BJ (cell line): ENCODE data around the gene SLC6A12. TPM values are rescaled to one million over a fixed set of nuclear protein-coding genes. Genes with fewer than 3 reads are reported as not detected.

Experiments used
- CTCF ChIA-PET: fragments of 350-600 bp; formaldehyde crosslinking; extraction: SDS; loops from one replicate; lab custom pipeline; 2021; ENCODE audit warnings: antibody characterized with exemption, inconsistent platforms; lab: Yijun Ruan, JAX
- POLR2A ChIA-PET: fragments of 300-600 bp; sonication (Branson Sonifier 250); formaldehyde crosslinking; extraction: SDS; loops from one replicate; lab custom pipeline; 2021; ENCODE audit warnings: antibody characterized with exemption; lab: Charles Lee
- DNase-seq: peaks from one replicate; pipeline ENCODE4 v3.0.0-alpha.2; 2011; ENCODE audit warnings: low read depth
- H3K27me3 ChIP-seq: 2 replicates; pipeline ENCODE4 v1.6.0; 2011; ENCODE audit warnings: low read length; ENCODE audit not compliant: control insufficient read depth, insufficient read depth
- H3K36me3 ChIP-seq: 2 replicates; pipeline ENCODE4 v1.5.1; 2011; ENCODE audit warnings: low read length; ENCODE audit not compliant: control insufficient read depth, insufficient read depth
- H3K4me3 ChIP-seq: 2 replicates; pipeline ENCODE4 v1.5.1; 2011; ENCODE audit warnings: low read depth, mild to moderate bottlenecking, control low read depth, low read length
- polyA plus RNA-seq: library from polyadenylated mRNA; depleted of rRNA; stranded (reverse); fragments of >200 nt; gene quantifications from 2 replicates; pipeline ENCODE4 v1.2.3, GENCODE V29; 2011
- TF ChIP-seq, protein P1 (sequence below): IDR thresholded peaks from 2 replicates; pipeline ENCODE4 v1.5.1; 2011; ENCODE audit warnings: low read depth, mild to moderate bottlenecking, control low read depth, inconsistent platforms, low read length, moderate library complexity; ENCODE audit not compliant: insufficient read depth

Gene SLC6A12
- polyA plus RNA-seq, 1 experiment, result not detected

DNA sequence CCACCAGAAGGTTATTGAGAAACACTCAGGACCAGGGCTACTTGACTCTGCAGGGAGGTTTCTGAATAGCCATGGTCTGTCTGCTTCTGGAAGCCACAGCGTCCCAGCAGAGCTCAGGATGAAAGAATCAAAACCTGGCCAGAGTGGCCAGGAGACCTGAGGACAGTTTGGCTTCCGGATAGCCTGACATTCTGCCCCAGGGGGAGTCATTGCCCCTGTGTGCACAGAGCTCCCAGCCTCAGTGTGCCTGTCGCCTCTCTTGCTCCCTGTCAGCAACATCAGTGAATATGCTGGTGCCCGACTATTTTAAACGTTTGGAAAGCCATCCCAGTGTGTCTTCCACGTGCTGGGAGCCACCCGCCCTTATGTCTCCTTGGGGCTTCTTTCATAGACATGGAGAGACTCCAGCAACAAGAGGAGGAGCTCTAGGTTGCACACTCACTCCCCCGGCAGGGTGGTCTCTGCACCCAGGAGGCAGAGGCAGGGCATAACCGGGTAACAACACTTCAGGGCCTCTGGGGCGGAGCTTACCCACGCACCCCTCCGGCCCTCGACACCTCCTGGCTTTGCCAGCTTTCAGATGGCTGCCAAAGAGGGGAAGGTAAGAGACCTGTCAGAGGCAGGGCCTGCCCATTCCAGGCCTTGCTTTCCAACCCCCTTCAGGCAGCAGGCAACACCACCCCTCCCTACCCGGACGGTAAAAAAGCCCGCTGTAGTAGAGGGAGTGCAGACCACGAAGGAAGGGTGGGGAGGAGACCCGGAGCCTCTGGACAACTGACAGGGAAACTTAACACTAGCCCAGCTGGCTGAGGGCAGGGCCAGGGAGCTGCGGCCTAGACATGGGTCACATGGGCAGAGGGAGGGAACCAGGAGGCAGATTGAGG is 19.0 kb upstream of the SLC6A12 start:
- ChIA-PET POLR2A (no interaction called here), CTCF (interaction anchor here (2.0 kb wide), 1 partner anchor 10 kb away, joined by 6 read pairs; no protein-coding TSS in a partner anchor)
- Histone ChIP-seq H3K4me3 (no peak overlapping the region), H3K27me3 (peaks cover 16% of the 10 kb centered on the region), H3K36me3 (no peaks in the 10 kb centered on the region)
- TF ChIP-seq, protein P1, sequence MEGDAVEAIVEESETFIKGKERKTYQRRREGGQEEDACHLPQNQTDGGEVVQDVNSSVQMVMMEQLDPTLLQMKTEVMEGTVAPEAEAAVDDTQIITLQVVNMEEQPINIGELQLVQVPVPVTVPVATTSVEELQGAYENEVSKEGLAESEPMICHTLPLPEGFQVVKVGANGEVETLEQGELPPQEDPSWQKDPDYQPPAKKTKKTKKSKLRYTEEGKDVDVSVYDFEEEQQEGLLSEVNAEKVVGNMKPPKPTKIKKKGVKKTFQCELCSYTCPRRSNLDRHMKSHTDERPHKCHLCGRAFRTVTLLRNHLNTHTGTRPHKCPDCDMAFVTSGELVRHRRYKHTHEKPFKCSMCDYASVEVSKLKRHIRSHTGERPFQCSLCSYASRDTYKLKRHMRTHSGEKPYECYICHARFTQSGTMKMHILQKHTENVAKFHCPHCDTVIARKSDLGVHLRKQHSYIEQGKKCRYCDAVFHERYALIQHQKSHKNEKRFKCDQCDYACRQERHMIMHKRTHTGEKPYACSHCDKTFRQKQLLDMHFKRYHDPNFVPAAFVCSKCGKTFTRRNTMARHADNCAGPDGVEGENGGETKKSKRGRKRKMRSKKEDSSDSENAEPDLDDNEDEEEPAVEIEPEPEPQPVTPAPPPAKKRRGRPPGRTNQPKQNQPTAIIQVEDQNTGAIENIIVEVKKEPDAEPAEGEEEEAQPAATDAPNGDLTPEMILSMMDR, result no peak
- DNase-seq, result no peak

DNA sequence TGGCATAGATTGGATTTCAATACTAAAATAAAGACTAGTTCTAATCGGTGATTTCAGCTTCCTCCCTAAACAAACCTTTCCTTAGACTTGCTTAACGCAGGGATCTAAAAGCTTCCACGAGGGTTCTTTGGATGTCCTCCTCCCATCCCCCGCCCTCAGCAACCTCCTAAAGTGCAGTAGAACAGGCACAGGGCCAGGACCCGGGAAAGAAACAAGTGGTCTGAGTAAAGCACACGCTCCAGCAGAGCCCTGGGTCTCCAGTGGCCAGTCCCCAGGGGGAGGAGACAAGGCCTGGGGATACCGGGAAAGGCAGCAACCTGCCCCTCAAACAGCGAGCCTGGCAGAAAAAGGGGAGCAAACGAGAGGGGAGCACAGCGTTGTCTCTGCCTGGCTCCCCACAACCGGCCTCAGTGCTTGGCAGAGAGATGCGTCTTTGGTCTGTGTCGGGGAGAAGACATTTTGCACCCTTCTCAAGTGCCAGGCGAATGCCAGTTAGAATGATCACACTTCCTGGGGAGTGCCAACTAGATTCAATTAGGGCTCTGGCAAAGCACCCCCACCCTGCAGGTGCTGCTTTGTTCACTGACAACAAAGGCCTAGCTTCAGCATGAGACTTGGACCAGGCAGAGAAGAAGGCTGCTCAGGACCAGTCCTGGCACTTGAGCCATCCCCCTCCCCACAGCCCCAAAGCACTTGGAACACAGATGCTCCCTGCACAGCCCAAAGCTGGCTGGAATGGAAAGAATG is 17.1 kb upstream of the SLC6A12 start:
- ChIA-PET CTCF (interaction anchor here (0.9 to 2.0 kb wide), 2 partner anchors 11 to 43 kb away, joined by 3 to 9 read pairs; no protein-coding TSS in a partner anchor), POLR2A (no interaction called here)
- H3K36me3 ChIP-seq, result no peaks in the 10 kb centered on the region
- TF ChIP-seq, protein P1, result no peak
- peaks cover 22% of the 10 kb centered on the region for H3K27me3 ChIP-seq
- no peak for DNase-seq
- no peak overlapping the region for H3K4me3 ChIP-seq

DNA sequence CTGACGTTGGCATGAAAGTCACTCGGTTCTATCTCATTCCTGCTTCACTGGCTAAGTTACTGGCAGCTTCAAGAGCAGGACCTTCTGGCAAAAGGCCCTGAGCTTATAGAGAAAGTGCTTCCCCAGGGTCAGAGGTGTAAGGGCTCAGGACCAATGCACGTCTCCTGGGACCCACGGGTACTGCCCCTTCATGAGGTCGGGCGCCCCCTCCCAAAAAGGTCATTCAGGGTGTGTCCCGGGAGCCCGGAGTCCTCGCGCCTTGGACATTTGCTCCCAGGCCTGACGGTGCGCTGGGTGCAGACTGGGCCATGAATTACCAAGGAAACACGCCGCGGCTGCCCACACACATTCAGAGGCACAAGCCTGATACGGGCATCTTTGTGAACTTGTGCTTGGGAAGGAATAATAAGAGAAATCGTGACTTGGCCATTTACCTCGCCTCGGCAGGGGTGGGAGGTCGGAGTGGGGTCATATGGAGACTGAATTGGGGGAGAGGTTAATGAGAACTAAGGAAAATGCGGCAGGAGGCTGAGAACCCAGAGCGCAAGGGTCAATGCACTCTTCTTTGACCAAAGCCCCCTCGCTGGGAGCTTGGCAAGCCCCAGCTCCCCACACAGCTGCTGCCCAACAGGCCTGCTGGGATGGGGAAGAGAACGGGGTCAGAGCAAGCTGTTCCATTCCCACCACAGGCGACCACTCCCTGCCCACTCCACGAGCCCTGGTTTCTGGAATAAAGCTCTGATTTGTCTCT is 15.7 kb upstream of the SLC6A12 start:
- Histone ChIP-seq H3K36me3 (no peaks in the 10 kb centered on the region), H3K4me3 (no peak overlapping the region), H3K27me3 (peaks cover 22% of the 10 kb centered on the region)
- ChIA-PET CTCF (interaction anchor here (0.6 to 2.0 kb wide), 5 partner anchors 9 to 121 kb away, joined by 3 to 9 read pairs (median 3); partner anchors contain the start of gene SLC6A12), POLR2A (no interaction called here)
- TF ChIP-seq, protein P1, result no peak
- no peak for DNase-seq

DNA sequence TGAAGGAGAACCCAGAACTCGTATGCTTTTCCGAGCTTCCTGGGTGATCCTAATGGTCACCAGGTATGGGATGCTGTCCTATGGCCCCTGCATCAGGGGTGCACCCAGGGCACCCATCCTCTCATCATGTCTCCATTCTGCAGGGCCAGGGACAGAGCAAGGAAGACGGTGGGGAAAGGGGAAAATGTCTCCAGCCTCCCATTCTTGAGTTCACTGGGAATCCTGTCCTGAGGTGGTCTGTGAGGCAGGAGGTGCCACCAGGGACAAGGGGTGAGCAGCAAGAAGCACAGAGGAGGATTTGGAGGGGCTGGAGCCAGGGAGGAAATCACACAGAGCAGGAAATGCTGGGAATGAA is 14.9 kb upstream of the SLC6A12 start:
- CTCF ChIA-PET, result no interaction called here
- no peak overlapping the region for H3K4me3 ChIP-seq
- POLR2A ChIA-PET, result no interaction called here
- no peaks in the 10 kb centered on the region for H3K36me3 ChIP-seq
- peaks cover 22% of the 10 kb centered on the region for H3K27me3 ChIP-seq
- DNase-seq, result no peak
- TF ChIP-seq, protein P1, result no peak
